LoVo (cell line): ENCODE data around the gene MTARC2.
"Not testable (repeated sequence)": the region's sequence is repeated elsewhere in the genome, so short reads cannot be mapped to it uniquely, and the experiment has no call there.

Experiments
- DNase-seq: peaks from one replicate; pipeline ENCODE4 v3.0.0-alpha.2; 2016; ENCODE audit warnings: low spot score

The MTARC2 gene

GRCh38 chr1:220732621-220733020 is 15.5 kb upstream of the MTARC2 start:
- DNase-seq: no peak

GRCh38 chr1:220733086-220733601 is 15.0 kb upstream of the MTARC2 start:
- DNase-seq: peak; percentile 77

- peak; percentile 77 for DNase-seq
These were observed 13.4 kb upstream of the MTARC2 start for GRCh38 chr1:220734571-220735326.

GRCh38 chr1:220736283-220736682 is 11.8 kb upstream of the MTARC2 start:
- DNase-seq: not testable (repeated sequence)

- no peak for DNase-seq
These were observed 6.8 kb upstream of the MTARC2 start for GRCh38 chr1:220741349-220741748.

- DNase-seq: no peak
These were observed 6.3 kb upstream of the MTARC2 start for GRCh38 chr1:220741825-220742224.

- no peak for DNase-seq
These were observed 5.6 kb upstream of the MTARC2 start for GRCh38 chr1:220742520-220742919.

GRCh38 chr1:220746851-220747250 is 1.3 kb upstream of the MTARC2 start:
- no peak for DNase-seq

- no peak for DNase-seq
These were observed 559 bp upstream of the MTARC2 start for GRCh38 chr1:220747437-220748088.

GRCh38 chr1:220748936-220749335 is 814 bp downstream of the MTARC2 start:
- no peak for DNase-seq

GRCh38 chr1:220750131-220750515 is 2.0 kb downstream of the MTARC2 start:
- DNase-seq: no peak

- DNase-seq: no peak
These were observed 3.0 kb downstream of the MTARC2 start for GRCh38 chr1:220751111-220751510.

- no peak for DNase-seq
These were observed 6.2 kb downstream of the MTARC2 start for GRCh38 chr1:220754212-220754917.

GRCh38 chr1:220754918-220755295 is 6.8 kb downstream of the MTARC2 start:
- no peak for DNase-seq

- DNase-seq: no peak
These were observed 7.2 kb downstream of the MTARC2 start for GRCh38 chr1:220755309-220755708.

- DNase-seq: no peak
These were observed 9.3 kb downstream of the MTARC2 start for GRCh38 chr1:220757441-220757840.

GRCh38 chr1:220759147-220759546 is 11.0 kb downstream of the MTARC2 start:
- no peak for DNase-seq

GRCh38 chr1:220761688-220762427 is 13.7 kb downstream of the MTARC2 start:
- no peak for DNase-seq

GRCh38 chr1:220764757-220765156 is 16.6 kb downstream of the MTARC2 start:
- no peak for DNase-seq

GRCh38 chr1:220767312-220768125 is 19.4 kb downstream of the MTARC2 start:
- no peak for DNase-seq

- DNase-seq: no peak
These were observed 20.0 kb downstream of the MTARC2 start for GRCh38 chr1:220768126-220768601.
